Activated CD4-positive, CD25-positive, alpha-beta regulatory T cell treated with anti-CD3 and anti-CD28 coated beads, Interleukin-2, amount 50 U/mL, for 24 hours (primary cell): Measurements from ENCODE around the gene PSMG3.

Experiments
- ATAC-seq, 2 donors: fragments of 150-1000 bp; cut with Tn5 transposase; one replicate each; pipeline ENCODE4 v1.10.0; 2021; ENCODE audit warnings: mild to moderate bottlenecking in 1 of 2, moderate library complexity in 1 of 2

Gene PSMG3

GRCh38 chr7:1544178-1544895 is 25.5 kb downstream of the PSMG3 start:
- no peak for ATAC-seq

DNA sequence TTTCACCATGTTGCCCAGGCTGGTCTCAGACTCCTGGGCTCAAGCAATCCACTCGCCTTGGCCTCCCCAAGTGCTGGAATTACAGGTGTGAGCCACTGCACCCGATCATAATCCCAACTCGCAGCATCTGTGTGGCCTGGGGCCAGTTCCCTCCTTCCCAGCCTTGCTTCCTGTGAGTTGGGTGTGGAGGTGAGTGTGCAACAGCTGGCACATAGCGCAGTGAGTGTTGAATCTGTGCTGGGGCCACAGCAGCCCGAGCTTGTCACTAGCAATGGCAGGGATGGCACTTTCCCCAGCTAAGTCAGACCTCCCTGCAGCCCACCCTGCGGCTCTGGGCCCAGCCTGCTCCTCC is 26.0 kb downstream of the PSMG3 start:
- no peak for ATAC-seq

DNA sequence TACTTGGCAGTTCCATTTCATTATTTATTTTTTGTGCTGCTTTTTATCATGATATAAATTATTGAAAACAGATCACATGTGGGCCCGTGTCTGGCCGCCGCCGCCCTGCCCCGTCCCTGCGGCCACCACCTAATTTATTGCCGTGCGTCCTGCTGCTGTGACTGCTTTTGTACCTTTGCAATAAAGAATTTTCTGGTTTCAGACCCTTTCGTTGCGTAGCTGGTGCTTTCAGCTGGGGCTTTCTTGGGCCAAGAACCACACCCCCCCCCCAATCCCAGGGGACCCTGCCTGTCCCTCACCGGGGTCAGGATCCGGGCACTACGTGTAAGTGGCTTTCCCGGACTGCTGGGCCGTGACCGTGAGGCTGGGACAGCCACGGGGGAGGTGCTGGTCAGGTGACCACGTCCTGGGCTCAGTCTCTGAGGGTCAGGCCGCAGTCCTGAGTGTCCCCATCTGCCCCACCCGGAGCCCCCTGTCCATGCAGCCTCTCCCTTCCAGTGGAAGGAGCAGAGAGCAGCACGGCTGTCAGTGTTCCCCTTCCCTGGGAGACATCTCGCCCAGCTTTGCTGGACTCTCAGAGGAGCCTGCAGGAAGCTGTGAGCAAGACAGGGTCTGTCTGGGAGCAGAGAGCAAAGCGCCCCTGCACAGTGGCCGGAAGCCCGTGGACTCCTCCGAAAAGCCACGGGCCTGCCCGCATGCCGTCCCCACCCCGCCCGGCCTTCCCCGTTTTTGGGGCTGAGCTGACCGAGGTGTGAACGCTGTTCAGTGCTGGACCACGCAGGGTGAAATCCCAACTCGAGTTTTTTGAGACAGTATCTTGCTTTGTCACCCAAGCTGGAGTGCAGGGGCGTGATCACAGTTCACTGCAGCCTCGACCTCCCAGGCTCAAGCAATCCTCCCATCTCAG is 26.7 kb downstream of the PSMG3 start:
- ATAC-seq = no peak

DNA sequence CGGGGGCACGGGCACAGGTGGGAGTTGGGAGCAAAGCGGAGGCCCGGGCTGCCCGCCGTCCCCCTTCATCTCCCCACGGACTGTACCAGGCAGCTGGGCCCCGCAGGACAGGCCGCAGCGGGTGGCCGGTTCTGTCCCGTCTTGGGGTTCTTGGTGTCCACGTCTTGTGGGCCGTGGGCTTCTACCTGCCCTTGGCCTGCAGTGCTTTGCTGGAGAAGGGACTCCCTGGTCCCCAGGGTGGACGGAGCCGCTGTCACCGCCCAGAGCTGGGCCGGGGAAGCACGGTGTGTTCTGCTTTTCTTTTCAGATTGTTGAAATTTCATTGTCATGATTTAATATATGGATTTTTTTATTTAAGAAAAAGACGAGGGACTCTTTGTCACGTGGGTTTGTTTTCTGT is 27.5 kb downstream of the PSMG3 start:
- no peak for ATAC-seq

GRCh38 chr7:1541431-1542162 is 28.2 kb downstream of the PSMG3 start:
- no peak for ATAC-seq

DNA sequence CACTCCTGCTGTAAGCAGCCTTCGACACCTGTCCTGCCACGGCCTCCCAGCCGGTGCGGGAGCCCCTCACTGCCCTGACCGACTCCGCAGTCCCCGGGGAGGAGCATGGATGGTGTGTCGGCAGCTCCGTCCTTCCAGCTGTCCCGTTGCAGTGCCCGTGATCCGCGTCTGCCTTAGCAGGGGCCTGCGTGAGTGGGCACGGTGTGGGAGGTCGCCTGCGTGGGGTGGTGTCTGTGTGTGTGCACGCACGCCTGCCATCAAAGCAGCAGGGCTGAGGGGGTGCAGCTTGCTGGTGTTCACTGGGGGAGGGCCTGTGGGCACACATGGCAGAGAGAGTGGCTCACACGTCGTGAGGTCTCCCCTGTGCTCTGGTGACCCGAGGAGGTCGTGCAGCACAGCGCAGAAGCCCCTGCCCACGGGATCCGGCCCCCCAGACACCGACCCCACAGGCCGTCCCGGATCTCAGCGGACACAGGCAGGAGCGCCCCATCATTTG is 29.0 kb downstream of the PSMG3 start:
- no peak for ATAC-seq

DNA sequence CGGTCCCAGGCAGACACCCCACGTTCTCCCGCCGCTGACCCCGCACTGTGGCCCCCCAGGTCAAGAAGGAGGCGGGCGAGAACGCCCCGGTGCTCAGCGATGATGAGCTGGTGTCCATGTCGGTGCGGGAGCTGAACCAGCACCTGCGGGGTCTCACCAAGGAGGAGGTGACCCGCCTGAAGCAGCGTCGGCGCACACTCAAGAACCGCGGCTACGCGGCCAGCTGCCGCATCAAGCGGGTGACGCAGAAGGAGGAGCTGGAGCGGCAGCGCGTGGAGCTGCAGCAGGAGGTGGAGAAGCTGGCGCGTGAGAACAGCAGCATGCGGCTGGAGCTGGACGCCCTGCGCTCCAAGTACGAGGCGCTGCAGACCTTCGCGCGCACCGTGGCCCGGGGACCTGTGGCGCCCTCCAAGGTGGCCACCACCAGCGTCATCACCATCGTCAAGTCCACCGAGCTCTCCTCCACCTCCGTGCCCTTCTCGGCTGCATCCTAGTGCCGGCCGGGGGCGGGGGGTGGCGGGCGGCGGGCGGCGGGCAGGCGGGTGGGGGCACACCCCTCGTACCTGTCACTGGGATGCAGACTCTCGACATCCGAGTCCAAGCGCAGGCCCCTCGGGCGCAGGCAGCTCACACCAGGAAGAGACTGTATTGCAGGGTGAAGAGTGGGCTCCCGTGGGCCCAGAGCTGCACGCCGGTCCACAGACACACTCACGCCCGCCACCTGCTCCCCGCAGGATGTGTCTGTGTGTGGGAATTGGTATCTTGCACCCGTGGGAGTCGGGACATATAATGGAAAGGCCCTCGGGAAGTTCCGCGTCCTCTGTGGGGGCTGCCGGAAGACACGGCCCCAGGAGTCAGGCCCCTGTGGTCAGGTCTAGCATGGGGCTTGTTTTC is 29.7 kb downstream of the PSMG3 start:
- no peak for ATAC-seq

GRCh38 chr7:1539181-1539881 is 30.5 kb downstream of the PSMG3 start:
- no peak for ATAC-seq

GRCh38 chr7:1538544-1539180 is 31.2 kb downstream of the PSMG3 start:
- ATAC-seq = no peak

DNA sequence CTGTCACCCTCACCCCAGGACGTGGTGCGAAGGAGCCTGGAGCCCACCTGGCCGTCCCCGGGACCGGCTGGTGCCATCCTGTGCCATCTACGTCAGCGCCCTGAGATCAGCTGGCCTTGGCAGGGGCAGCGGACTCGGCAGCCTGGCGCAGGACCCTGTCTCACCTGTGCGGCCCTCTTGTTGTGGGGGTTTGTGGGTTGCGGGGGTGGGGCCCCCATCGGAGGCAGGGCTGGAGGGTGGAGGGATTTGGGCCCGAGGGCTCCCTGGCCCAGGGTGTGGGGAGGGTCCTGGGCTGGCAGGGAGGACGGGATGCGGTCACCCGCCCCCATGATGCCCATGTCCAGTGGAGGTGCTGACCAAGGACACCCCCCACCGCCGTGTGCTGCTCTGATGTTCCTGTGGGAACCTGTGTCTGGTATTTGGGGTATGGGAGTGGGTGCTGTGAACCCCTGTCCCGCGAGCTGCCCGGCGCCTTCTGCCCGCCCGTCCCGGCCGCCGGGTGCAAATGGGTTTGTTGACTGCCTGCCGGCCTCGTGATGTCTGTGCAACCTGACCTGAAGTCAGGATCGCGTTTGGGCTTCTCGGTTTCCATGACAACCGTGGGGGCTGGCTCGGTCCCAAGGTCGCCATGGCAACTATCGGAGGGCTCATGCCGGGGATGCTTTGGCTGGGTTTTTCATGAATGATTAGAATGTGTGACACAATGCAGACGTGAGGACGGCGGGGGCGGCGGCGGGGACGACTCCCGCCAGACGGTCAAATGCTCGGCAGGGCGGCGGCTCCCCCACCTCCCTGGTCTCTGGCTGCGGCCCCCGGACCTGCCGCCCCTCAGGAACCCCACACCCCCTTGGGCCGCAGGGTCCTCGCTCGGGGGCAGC is 32.1 kb downstream of the PSMG3 start:
- ATAC-seq = no peak

- ATAC-seq = no peak
These were observed 32.9 kb downstream of the PSMG3 start for GRCh38 chr7:1536743-1537534.

- ATAC-seq = no peak
These were observed 33.4 kb downstream of the PSMG3 start for GRCh38 chr7:1536455-1536742.

- no peak for ATAC-seq
These were observed 34.0 kb downstream of the PSMG3 start for GRCh38 chr7:1535701-1536454.

- no peak for ATAC-seq
These were observed 34.8 kb downstream of the PSMG3 start for GRCh38 chr7:1535100-1535458.

GRCh38 chr7:1534330-1535099 is 35.3 kb downstream of the PSMG3 start:
- no peak for ATAC-seq

- peak; percentile 55 to 59 for ATAC-seq
These were observed 36.1 kb downstream of the PSMG3 start for GRCh38 chr7:1533547-1534329.

GRCh38 chr7:1533255-1533546 is 36.6 kb downstream of the PSMG3 start:
- ATAC-seq = peak in 1 of 2 donors; percentile 0
